NCI-H2196 treated with DMSO at 0.1 percent for 48 hours (cell line): Measurements from ENCODE around the gene MAN1A2.

Experiments
- DNase-seq: peaks from one replicate; lab custom pipeline; 2025; ENCODE audit not compliant: unreplicated experiment; lab: John Stamatoyannopoulos, UW

The MAN1A2 gene

GRCh38 chr1:117573386-117574023 is 206.3 kb downstream of the MAN1A2 start:
- no peak for DNase-seq

DNA sequence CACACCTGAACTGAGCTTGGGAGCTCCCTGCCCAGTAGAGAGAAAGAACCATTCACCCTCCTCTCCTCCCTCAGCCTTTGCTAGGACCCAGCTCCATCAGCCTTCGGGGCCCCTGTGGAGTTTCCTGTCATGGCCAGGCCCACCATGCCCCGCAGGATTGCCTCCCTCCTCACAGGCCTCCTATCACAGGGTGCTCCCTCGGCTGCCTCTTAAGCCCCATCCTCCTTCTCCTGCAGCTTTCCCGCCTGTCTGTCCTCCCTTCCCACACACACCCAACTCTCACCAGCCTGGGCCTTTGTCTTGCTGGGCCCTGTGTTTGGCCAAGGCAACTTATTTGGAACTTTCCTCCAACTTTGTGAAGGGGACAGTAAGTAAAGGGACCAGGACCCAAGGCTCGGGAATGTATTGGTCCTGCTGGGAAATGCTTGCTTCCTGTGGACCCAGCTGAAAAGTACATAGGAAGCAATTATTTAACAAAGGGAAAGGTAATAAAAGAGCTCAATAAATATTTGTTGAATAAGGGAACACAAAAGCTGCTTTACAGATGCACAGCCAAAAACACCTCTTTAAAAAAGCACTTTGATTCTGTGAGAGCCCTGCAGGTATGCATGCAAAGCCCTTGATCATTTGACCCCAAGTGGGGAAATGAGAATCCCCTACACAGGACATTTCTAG is 207.0 kb downstream of the MAN1A2 start:
- DNase-seq, result peak; percentile 17

DNA sequence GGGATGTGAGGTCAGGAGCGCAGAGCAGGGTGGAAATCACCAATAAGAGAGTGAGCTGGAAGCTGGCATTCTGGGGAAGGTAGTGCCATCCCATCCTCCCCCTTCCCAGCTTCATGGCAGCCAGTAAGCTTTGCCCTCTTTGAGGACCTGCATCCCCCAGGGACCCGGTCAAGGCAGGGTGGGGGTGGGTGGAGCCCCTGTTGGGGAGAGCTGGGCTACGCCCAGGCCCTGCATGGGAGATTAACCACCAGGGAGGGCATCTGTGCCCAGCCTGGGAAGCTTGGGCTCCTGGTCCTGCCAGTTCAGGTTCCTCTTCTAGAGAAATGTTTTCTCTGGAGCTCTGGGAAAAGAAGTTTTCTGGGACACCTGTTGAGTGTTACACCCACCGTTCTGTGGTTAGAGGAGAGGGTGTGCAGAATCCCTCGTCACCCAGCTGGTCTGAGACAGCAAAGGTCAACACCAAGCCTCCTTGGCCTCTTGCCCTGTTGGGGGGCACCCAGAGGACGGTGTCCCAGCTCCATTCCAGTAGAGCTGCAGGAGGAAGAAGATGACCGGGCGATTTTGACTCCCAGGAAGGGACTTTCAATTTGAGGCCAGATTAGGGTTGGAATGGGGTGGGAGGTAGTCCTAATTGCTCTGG is 208.5 kb downstream of the MAN1A2 start:
- DNase-seq, result no peak

GRCh38 chr1:117576236-117576635 is 209.0 kb downstream of the MAN1A2 start:
- DNase-seq, result no peak

- no peak for DNase-seq
These were observed 210.1 kb downstream of the MAN1A2 start for GRCh38 chr1:117577191-117577885.

DNA sequence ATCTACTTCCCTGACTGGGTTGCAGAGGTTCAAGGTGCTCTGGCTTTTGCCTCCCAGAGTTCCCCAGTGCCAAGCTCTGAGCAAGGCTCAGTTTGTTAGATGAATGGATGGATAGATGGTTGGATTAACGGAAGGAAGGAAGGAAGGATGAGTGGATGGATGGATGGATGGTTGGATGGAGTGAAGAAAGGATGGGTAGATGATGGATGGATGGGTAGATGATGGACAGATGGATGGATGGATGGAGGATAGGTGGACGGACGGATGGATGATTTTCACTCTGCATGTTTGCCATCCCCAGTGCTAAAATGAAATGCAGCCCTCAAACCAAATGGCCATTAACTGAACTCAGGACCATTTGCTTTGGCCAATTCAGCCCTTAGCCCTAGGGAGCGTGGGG is 211.2 kb downstream of the MAN1A2 start:
- no peak for DNase-seq
